Measurements from ENCODE around the gene PFDN6.

The PFDN6 gene

GRCh38 chr6:33313709-33314514 is 24.5 kb downstream of the PFDN6 start, which contains the start of gene TAPBP:
Gene TAPBP (minus strand): TSS chr6:33314078. CDS start chr6:33314041, 37 bp downstream.
- peak; percentile 74 for DNase-seq
- in situ Hi-C loops (cut with HindIII; ENCODE audit: low pct_ligation_motif_present, low pct_unique_long_range_greater_than_20kb, low sequenced_read_pairs) = no loop called here

- DNase-seq = peak; percentile 52
- in situ Hi-C loops (cut with HindIII; ENCODE audit: low pct_ligation_motif_present, low pct_unique_long_range_greater_than_20kb, low sequenced_read_pairs) = no loop called here
Measured at GRCh38 chr6:33314515-33314942, 25.1 kb downstream of the PFDN6 start.

- in situ Hi-C loops (cut with HindIII; ENCODE audit: low pct_ligation_motif_present, low pct_unique_long_range_greater_than_20kb, low sequenced_read_pairs) = no loop called here
- no peak for DNase-seq
Measured at GRCh38 chr6:33314943-33315792, 25.8 kb downstream of the PFDN6 start.

GRCh38 chr6:33315793-33316602 is 26.6 kb downstream of the PFDN6 start:
- in situ Hi-C loops (cut with HindIII; ENCODE audit: low pct_ligation_motif_present, low pct_unique_long_range_greater_than_20kb, low sequenced_read_pairs) = no loop called here
- DNase-seq = no peak

- no peak for DNase-seq
Measured at GRCh38 chr6:33316603-33317418, 27.4 kb downstream of the PFDN6 start.

GRCh38 chr6:33317419-33317668 is 27.9 kb downstream of the PFDN6 start:
- in situ Hi-C loops (cut with HindIII; ENCODE audit: low pct_ligation_motif_present, low pct_unique_long_range_greater_than_20kb, low sequenced_read_pairs) = no loop called here
- no peak for DNase-seq

More at GRCh38 chr6:33316603-33317418, 27.4 kb downstream of the PFDN6 start:
- in situ Hi-C loops (cut with HindIII; ENCODE audit: low pct_ligation_motif_present, low pct_unique_long_range_greater_than_20kb, low sequenced_read_pairs) = no loop called here

- DNase-seq = peak; percentile 98
- in situ Hi-C loops (cut with HindIII; ENCODE audit: low pct_ligation_motif_present, low pct_unique_long_range_greater_than_20kb, low sequenced_read_pairs) = no loop called here
Measured at GRCh38 chr6:33317669-33318425, 28.4 kb downstream of the PFDN6 start, which contains the start of gene ZBTB22. Gene ZBTB22 (minus strand): TSS chr6:33317744. CDS start chr6:33316916, 828 bp downstream.

- in situ Hi-C loops (cut with HindIII; ENCODE audit: low pct_ligation_motif_present, low pct_unique_long_range_greater_than_20kb, low sequenced_read_pairs) = no loop called here
Measured at GRCh38 chr6:33318426-33319073, 29.1 kb downstream of the PFDN6 start.

GRCh38 chr6:33319939-33320314 is 30.5 kb downstream of the PFDN6 start:
- in situ Hi-C loops (cut with HindIII; ENCODE audit: low pct_ligation_motif_present, low pct_unique_long_range_greater_than_20kb, low sequenced_read_pairs) = no loop called here
- DNase-seq = no peak

More at GRCh38 chr6:33318426-33319073, 29.1 kb downstream of the PFDN6 start:
- no peak for DNase-seq

GRCh38 chr6:33320315-33321181 is 31.1 kb downstream of the PFDN6 start:
- DNase-seq = peak; percentile 34
- in situ Hi-C loops (cut with HindIII; ENCODE audit: low pct_ligation_motif_present, low pct_unique_long_range_greater_than_20kb, low sequenced_read_pairs) = no loop called here

- in situ Hi-C loops (cut with HindIII; ENCODE audit: low pct_ligation_motif_present, low pct_unique_long_range_greater_than_20kb, low sequenced_read_pairs) = no loop called here
Measured at GRCh38 chr6:33321227-33321626, 31.8 kb downstream of the PFDN6 start.

GRCh38 chr6:33323623-33323948 is 34.2 kb downstream of the PFDN6 start:
- in situ Hi-C loops (cut with HindIII; ENCODE audit: low pct_ligation_motif_present, low pct_unique_long_range_greater_than_20kb, low sequenced_read_pairs) = no loop called here
- no peak for DNase-seq

More at GRCh38 chr6:33321227-33321626, 31.8 kb downstream of the PFDN6 start:
- no peak for DNase-seq

GRCh38 chr6:33324125-33324524 is 34.7 kb downstream of the PFDN6 start:
- in situ Hi-C loops (cut with HindIII; ENCODE audit: low pct_ligation_motif_present, low pct_unique_long_range_greater_than_20kb, low sequenced_read_pairs) = no loop called here
- no peak for DNase-seq

GRCh38 chr6:33329058-33329457 is 39.7 kb downstream of the PFDN6 start:
- no peak for DNase-seq
- in situ Hi-C loops (cut with HindIII; ENCODE audit: low pct_ligation_motif_present, low pct_unique_long_range_greater_than_20kb, low sequenced_read_pairs) = no loop called here

GRCh38 chr6:33330736-33331135 is 41.3 kb downstream of the PFDN6 start:
- in situ Hi-C loops (cut with HindIII; ENCODE audit: low pct_ligation_motif_present, low pct_unique_long_range_greater_than_20kb, low sequenced_read_pairs) = no loop called here
- no peak for DNase-seq

GRCh38 chr6:33333666-33334065 is 44.3 kb downstream of the PFDN6 start:
- DNase-seq = no peak
- in situ Hi-C loops (cut with HindIII; ENCODE audit: low pct_ligation_motif_present, low pct_unique_long_range_greater_than_20kb, low sequenced_read_pairs) = no loop called here
